Measurements from ENCODE around the gene MT1M.
A peak's percentile ranks its signal among the peaks of the same experiment; 100 is the strongest.

The MT1M gene

GRCh38 chr16:56591377-56592060, 40.9 kb upstream of the MT1M start:
- DNase-seq (ENCODE audit: low read depth) = no peak
- no peak overlapping the region for H3K4me3 ChIP-seq (ENCODE audit: low read depth, low read length)
- TF ChIP-seq, protein P1, sequence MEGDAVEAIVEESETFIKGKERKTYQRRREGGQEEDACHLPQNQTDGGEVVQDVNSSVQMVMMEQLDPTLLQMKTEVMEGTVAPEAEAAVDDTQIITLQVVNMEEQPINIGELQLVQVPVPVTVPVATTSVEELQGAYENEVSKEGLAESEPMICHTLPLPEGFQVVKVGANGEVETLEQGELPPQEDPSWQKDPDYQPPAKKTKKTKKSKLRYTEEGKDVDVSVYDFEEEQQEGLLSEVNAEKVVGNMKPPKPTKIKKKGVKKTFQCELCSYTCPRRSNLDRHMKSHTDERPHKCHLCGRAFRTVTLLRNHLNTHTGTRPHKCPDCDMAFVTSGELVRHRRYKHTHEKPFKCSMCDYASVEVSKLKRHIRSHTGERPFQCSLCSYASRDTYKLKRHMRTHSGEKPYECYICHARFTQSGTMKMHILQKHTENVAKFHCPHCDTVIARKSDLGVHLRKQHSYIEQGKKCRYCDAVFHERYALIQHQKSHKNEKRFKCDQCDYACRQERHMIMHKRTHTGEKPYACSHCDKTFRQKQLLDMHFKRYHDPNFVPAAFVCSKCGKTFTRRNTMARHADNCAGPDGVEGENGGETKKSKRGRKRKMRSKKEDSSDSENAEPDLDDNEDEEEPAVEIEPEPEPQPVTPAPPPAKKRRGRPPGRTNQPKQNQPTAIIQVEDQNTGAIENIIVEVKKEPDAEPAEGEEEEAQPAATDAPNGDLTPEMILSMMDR (IDR thresholded peaks at IDR 0.05; ENCODE audit: low read depth, low read length, missing control alignments) = no peak

DNA sequence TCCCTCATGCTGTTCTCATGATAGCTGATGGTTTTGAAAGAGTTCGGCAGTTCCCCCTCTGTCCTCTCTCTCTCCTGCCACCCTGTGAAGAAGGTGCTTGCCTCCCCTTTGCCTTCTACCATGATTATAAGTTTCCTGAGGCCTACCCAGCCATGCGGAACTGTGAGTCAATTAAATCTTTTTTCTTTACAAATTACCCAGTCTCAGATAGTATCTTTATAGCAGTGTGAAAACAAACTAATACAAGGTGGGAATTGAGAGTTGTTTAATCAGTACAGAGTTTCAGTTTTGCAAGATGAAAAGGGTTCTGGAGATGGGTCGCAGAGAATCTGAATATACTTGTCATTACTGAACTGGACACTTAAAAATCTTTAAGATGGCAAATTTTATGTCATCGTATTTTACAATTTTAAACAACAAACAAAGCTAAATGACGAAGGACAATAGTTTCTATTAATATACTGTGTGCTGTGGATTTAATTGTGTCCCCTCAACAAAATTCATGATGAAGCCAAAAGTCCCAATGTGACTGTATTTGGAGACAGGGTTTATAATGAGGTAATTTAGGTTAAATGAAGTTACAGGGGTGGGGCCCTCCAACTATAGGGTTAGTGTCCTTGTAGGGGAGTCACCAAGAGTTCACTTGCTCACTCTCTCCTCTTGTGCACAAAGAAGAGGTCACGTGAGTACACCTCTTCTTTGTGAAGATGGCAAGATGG, 38.7 kb upstream of the MT1M start:
- TF ChIP-seq, protein P1 (IDR thresholded peaks at IDR 0.05; ENCODE audit: low read depth, low read length, missing control alignments) = no peak
- no peak overlapping the region for H3K4me3 ChIP-seq (ENCODE audit: low read depth, low read length)
- no peak for DNase-seq (ENCODE audit: low read depth)

DNA sequence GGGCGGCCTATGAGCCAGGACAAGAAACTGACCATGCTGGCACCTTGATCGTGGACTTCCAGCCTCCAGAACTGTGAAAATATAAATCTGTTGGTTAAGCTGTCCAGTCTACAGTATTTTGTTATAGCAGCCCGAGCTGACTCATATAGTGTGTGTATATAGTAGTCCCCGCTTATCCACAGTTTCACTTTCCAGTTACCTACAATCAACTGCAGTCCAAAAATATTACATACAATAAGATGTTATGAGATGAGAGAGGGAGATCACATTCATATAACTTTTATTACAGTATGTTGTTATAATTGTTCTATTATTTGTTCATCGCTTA, 38.2 kb upstream of the MT1M start:
- no peak overlapping the region for H3K4me3 ChIP-seq (ENCODE audit: low read depth, low read length)
- TF ChIP-seq, protein P1 (IDR thresholded peaks at IDR 0.05; ENCODE audit: low read depth, low read length, missing control alignments) = no peak
- no peak for DNase-seq (ENCODE audit: low read depth)

DNA sequence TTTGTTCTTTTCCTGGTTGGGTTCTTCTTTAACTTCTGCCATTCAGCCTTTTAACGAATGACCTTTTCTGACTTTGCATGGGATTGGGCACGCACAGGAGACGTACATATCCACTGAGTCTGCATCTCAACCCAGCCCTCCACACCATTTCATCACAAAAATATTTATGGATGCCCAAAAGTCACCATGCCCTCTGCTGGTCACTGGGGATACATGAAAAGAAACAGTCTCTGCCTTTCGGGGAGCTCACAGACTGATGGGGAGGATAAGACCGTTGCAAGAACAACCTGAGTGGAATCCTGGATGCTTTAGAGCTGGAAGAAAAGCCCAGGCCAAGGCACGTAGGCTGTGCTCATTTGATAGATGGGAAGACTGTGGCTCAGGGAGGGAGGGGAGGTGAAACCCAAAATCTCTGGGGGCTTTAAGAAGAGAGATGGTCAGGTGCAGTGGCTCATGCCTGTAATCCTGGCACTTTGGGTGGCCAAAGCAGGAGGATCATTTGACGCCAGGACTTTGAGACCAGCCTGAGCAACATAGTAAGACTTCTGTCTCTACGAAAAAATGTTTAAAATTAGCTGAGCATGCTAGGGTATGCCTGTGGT, 32.0 kb upstream of the MT1M start:
- TF ChIP-seq, protein P1 (IDR thresholded peaks at IDR 0.05; ENCODE audit: low read depth, low read length, missing control alignments) = peak; percentile 69
- H3K4me3 ChIP-seq (ENCODE audit: low read depth, low read length) = no peak overlapping the region
- DNase-seq (ENCODE audit: low read depth) = no peak

GRCh38 chr16:56601325-56601724, 31.1 kb upstream of the MT1M start:
- TF ChIP-seq, protein P1 (IDR thresholded peaks at IDR 0.05; ENCODE audit: low read depth, low read length, missing control alignments) = no peak
- no peak for DNase-seq (ENCODE audit: low read depth)
- H3K4me3 ChIP-seq (ENCODE audit: low read depth, low read length) = no peak overlapping the region

DNA sequence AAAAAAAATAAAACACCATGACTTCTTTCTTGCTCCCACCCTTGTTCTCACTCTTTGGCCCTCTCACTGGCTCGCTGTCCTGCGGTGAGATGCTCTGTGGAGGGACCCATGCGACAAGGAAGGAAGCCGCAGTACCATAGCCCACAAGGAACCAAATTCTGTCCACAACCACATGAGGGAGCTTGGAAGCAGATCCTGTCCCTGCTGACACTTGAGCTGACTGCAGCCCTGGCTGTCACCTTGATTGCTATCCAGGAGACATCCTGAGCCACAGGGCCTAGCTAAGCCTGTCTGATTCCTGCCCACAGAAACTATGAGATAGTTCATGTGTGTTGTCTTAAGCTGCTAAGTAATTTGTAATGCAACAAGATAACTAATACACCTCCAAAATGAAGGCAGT, 28.9 kb upstream of the MT1M start:
- no peak overlapping the region for H3K4me3 ChIP-seq (ENCODE audit: low read depth, low read length)
- TF ChIP-seq, protein P1 (IDR thresholded peaks at IDR 0.05; ENCODE audit: low read depth, low read length, missing control alignments) = peak; percentile 17
- DNase-seq (ENCODE audit: low read depth) = no peak
